Esophagus squamous epithelium (tissue), 5 donors: ENCODE results near the gene ACAP2. TPM values are rescaled to one million over a fixed set of nuclear protein-coding genes. Genes with fewer than 3 reads are reported as not detected.

Experiments
- DNase-seq: peaks from one replicate; lab custom pipeline; 2025; lab: John Stamatoyannopoulos, UW
- H3K27ac ChIP-seq, 4 donors: fragments of 200-600 bp; sonication (generic); one replicate each; pipeline ENCODE4 v1.5.1; 2016 to 2019; ENCODE audit warnings: mild to moderate bottlenecking in 1 of 4
- H3K27me3 ChIP-seq, 4 donors: fragments of 200-600 bp; sonication (generic); 1 replicate in 3 of 4; 2 replicates in 1 of 4; pipeline versions ENCODE4 v1.5.1 to v1.6.0; 2017 to 2021; ENCODE audit warnings: antibody characterized with exemption in 1 of 4
- H3K36me3 ChIP-seq, 3 donors: fragments of 200-600 bp; sonication (generic); one replicate each; pipeline ENCODE4 v1.5.1; 2016 to 2019
- H3K4me1 ChIP-seq, 3 donors: fragments of 200-600 bp; sonication (generic); one replicate each; pipeline ENCODE4 v1.5.1; 2017 to 2019
- H3K4me3 ChIP-seq, 4 donors: fragments of 200-600 bp; sonication (generic); 1 replicate in 3 of 4; 2 replicates in 1 of 4; pipeline ENCODE4 v1.5.1; 2016 to 2019; ENCODE audit warnings: mild to moderate bottlenecking in 2 of 4, moderate library complexity in 1 of 4
- H3K9me3 ChIP-seq, 3 donors: fragments of 200-600 bp; sonication (generic); one replicate each; pipeline ENCODE4 v1.5.1; 2016 to 2019
- POLR2A ChIP-seq, 4 donors: fragments of 450-650 bp; IDR thresholded peaks; one replicate each; pipeline ENCODE4 v1.6.1; 2017; ENCODE audit warnings: antibody characterized with exemption in 4 of 4, mild to moderate bottlenecking in 4 of 4, moderate library complexity in 3 of 4
- WGBS, 2 donors: methylation state at CpG; one replicate each; pipeline ENCODE4 v1.1.5; 2018; 5-methylcytosine and 5-hydroxymethylcytosine counted together
- intact Hi-C: fragments of 100-400 bp; cut with DNase I; formaldehyde crosslinking; loops from one replicate; pipeline ENCODE4 v1.15.0; 2022
- total RNA-seq, 4 donors: library from RNA; depleted of rRNA; stranded (reverse); fragments of >200 nt; gene quantifications; one replicate each; pipeline ENCODE4 v1.1.0, GENCODE V29; 2016
- TF ChIP-seq, protein P1 (sequence below), 6 experiments: fragments of 450-650 bp in 4 of 6; fragments of 200-600 bp in 2 of 6; sonication (generic) in 2 of 6; IDR thresholded peaks; one replicate each; pipeline ENCODE4 v1.5.1; 2016 to 2019; ENCODE audit warnings: antibody characterized with exemption in 6 of 6, mild to moderate bottlenecking in 4 of 6, moderate library complexity in 4 of 6
- donor health status: DM: yes; HTN: yes; CAD: no.

Gene ACAP2
- total RNA-seq, 4 donors from 2014 or later: 46.7 to 71.5 (median 50.8) TPM

GRCh38 chr3:195282961-195283360 is 159.9 kb downstream of the ACAP2 start:
- no peak for DNase-seq
- 36 to 54% methylated on average over 2 to 7 of the region's 8 CpGs for WGBS, 2 donors
- H3K36me3 ChIP-seq: peaks cover 0 to 83% (median 6%) of the 10 kb centered on the region in 3 donors

GRCh38 chr3:195274259-195274966 is 168.4 kb downstream of the ACAP2 start:
- H3K9me3 ChIP-seq: no peaks in the 10 kb centered on the region
- no peak overlapping the region for H3K4me3 ChIP-seq
- H3K27me3 ChIP-seq: no peaks in the 10 kb centered on the region
- H3K27ac ChIP-seq: no peak overlapping the region
- intact Hi-C loops: no loop called here
- TF ChIP-seq POLR2A (IDR thresholded peaks at IDR 0.05): no peak
- TF ChIP-seq, protein P1, sequence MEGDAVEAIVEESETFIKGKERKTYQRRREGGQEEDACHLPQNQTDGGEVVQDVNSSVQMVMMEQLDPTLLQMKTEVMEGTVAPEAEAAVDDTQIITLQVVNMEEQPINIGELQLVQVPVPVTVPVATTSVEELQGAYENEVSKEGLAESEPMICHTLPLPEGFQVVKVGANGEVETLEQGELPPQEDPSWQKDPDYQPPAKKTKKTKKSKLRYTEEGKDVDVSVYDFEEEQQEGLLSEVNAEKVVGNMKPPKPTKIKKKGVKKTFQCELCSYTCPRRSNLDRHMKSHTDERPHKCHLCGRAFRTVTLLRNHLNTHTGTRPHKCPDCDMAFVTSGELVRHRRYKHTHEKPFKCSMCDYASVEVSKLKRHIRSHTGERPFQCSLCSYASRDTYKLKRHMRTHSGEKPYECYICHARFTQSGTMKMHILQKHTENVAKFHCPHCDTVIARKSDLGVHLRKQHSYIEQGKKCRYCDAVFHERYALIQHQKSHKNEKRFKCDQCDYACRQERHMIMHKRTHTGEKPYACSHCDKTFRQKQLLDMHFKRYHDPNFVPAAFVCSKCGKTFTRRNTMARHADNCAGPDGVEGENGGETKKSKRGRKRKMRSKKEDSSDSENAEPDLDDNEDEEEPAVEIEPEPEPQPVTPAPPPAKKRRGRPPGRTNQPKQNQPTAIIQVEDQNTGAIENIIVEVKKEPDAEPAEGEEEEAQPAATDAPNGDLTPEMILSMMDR (IDR thresholded peaks at IDR 0.05): no peak
- DNase-seq: no peak
- peaks cover 0 to 42% (median 0%) of the 10 kb centered on the region in 3 donors for H3K36me3 ChIP-seq
- WGBS, 2 donors: 23 to 43% methylated on average over 1 of the region's 1 CpG
- peaks cover 12 to 22% (median 17%) of the 10 kb centered on the region in 3 donors for H3K4me1 ChIP-seq

More at GRCh38 chr3:195282961-195283360, 159.9 kb downstream of the ACAP2 start:
- TF ChIP-seq, protein P1 (IDR thresholded peaks at IDR 0.05): no peak
- TF ChIP-seq POLR2A (IDR thresholded peaks at IDR 0.05): no peak
- H3K4me1 ChIP-seq: peaks cover 0 to 16% (median 0%) of the 10 kb centered on the region in 3 donors
- H3K4me3 ChIP-seq: no peak overlapping the region
- H3K9me3 ChIP-seq: no peaks in the 10 kb centered on the region
- H3K27ac ChIP-seq: peak overlapping the region in 3 of 4 donors; percentile 43 to 67 (median 44)
- intact Hi-C loops: no loop called here
- no peaks in the 10 kb centered on the region for H3K27me3 ChIP-seq

DNA sequence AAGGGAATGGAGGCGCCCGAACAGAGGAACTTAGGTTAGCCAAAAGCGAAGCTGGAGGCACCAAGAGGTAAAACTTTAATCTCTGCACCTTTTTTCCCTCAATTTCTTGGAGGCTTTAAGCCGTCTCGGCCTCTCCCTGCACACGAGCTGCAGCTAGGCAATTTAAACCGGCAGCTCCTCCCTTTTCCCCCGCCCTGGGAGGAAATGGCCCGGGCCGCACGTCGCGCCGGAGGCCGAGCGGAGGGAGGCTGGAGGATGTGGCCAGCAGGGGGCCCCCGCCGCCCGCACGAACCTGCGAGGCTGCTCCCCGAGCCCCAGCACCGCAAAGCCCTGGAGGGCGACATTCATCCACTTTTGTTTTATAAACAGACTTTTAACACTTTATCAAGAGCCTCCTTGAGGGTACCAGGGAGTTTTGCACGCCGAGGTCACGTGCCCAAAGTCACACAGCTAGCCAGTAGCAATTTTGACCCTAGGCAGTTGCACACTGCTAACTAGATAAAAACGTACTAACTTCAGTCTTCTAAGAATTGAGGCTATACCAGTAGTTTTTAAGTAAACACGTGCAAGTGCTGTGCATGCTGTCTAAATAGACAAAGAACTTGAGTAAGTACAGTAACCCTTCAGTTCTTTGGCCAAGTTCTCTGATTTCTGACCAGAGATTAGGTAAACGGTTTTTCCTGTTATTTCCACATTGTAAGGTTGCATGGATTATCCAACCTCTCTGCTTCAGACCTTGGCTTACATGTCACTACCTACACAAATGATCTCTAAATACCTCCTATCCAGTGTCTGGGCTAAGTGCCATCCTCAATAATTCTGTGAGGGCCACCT is 171.2 kb downstream of the ACAP2 start:
- WGBS, 2 donors: 0 to 2% methylated on average over 8 to 9 of the region's 30 CpGs
- Histone ChIP-seq H3K27me3 (no peaks in the 10 kb centered on the region), H3K4me1 (peaks cover 19 to 32% (median 25%) of the 10 kb centered on the region in 3 donors), H3K27ac (peak overlapping the region; percentile 82 to 95 (median 86)), H3K9me3 (no peaks in the 10 kb centered on the region), H3K4me3 (peak overlapping the region; percentile 56 to 90 (median 76)), H3K36me3 (peaks cover 0 to 15% (median 0%) of the 10 kb centered on the region in 3 donors)
- peak; percentile 34 for DNase-seq
- TF ChIP-seq POLR2A (IDR thresholded peaks at IDR 0.05): no peak
- TF ChIP-seq, protein P1 (IDR thresholded peaks at IDR 0.05): peak; percentile 93 to 99 (median 97)
- intact Hi-C loops: loop anchor here (2.0 kb wide), 1 partner anchor 247 kb away; no protein-coding TSS in a partner anchor

DNA sequence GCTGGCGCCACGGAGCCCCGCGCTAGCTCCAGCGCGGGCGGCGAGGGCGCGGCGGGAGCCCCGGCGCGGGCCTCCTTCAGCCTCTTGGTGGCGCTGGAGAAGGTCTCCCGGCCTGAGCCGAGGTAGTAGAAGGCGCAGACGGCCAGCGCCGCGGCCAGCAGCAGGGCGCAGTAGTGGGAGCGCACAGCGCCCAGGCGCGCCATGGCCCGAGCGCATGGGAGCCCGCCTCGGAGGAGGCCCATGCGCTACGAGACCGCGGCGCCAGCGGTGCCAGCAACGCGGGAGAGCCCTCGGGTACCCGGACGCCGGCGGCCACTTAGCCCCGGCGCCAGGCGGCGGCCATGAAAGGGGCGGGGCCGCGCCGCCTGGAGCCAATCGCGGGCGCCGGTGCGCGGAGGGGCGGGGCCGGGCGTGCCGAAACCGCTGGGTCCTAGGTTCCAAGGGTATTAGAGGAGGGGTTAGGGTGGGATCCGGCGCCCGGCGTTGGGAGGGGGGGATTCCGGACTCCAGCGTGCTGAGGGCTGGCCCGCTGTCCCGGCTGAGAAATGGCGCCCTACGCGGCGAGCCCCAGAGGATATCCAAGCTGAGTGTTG is 171.9 kb downstream of the ACAP2 start, which contains the start of gene XXYLT1:
Gene XXYLT1 (minus strand): TSS at position 343 of the 593 bp plus-strand sequence. CDS start 101 bp downstream, at position 242.
- TF ChIP-seq POLR2A (IDR thresholded peaks at IDR 0.05): peak in 3 of 4 donors; percentile 6 to 36 (median 27)
- TF ChIP-seq, protein P1 (IDR thresholded peaks at IDR 0.05): peak; percentile 40 to 80 (median 58)
- WGBS, 2 donors: 0% methylated on average over 4 of the region's 75 CpGs; no CpG with 5 or more reads in 1 of the 2 donors

More for the DNA sequence above, 171.9 kb downstream of the ACAP2 start, which contains the start of gene XXYLT1:
- H3K4me1 ChIP-seq: peaks cover 19 to 32% (median 25%) of the 10 kb centered on the region in 3 donors
- no peaks in the 10 kb centered on the region for H3K9me3 ChIP-seq
- H3K27ac ChIP-seq: peak within 1 kb of the TSS; percentile 82 to 95 (median 86)
- H3K27me3 ChIP-seq: no peaks in the 10 kb centered on the region
- peak within 1 kb of the TSS; percentile 56 to 90 (median 76) for H3K4me3 ChIP-seq
- H3K36me3 ChIP-seq: peaks cover 0 to 15% (median 0%) of the 10 kb centered on the region in 3 donors
- intact Hi-C loops: loop anchor here (2.0 kb wide), 1 partner anchor 248 kb away; no protein-coding TSS in a partner anchor
- peak; percentile 39 for DNase-seq
